Activated gamma-delta T cell treated with anti-CD3 and anti-CD28 coated beads, Interleukin-2, amount 50 U/mL, for 16 hours (primary cell): ENCODE results near the gene DDX39B.
"Not testable (repeated sequence)": the region's sequence is repeated elsewhere in the genome, so short reads cannot be mapped to it uniquely, and the experiment has no call there.

Experiments used
- DNase-seq: peaks from one replicate; pipeline ENCODE4 v3.0.0-alpha.2; 2020; ENCODE audit warnings: low read depth

The DDX39B gene

DNA sequence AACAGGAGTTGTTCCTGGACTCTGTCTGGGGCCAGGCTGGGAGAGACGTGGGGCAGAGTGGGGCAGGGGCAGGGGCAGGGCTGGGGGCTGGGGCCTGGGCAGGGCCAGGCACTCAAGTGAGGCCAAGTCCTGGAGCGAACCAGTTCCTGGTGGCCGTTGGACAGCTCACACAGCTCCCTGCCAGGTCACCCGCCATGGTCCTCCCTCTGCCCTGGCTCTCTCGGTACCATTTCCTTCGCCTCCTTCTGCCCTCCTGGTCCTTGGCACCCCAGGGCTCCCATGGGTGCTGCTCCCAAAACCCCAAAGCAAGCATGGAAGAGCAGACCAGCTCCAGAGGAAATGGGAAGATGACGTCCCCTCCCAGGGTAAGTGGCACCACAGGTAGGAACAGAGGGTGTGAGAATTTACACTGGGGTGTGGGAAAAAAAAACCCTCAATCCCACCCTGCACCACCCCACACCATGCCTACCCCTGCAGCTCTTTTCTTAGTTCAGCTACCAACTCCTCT, 12.9 kb downstream of the DDX39B start, which contains the start of gene MCCD1:
TSS of gene MCCD1 (plus strand) at position 142 of the 508 bp plus-strand sequence. CDS start at position 195, 53 bp downstream.
- DNase-seq, result no peak

DNA sequence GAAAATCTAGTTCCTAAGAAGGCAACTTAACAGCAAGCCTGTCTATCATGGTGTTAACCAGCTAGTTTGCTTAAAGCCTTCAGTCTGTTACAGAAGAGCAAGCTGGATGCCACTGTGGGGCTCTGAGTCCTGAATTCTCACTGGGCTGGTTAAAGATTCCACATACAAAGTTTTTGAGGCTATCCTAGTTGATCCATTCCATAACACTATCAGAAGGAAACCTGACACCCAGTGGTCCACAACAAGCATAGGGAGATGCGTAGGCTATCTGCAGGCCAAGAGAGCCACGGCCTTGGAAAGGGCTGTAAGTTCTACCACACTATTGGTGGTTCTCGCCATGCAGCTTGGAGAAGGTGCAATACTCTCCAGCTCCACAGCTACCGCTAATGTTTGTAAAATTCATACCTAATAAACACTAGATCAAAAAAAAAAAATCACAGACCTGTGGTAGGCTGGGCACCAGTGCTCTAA, 13.5 kb downstream of the DDX39B start:
- DNase-seq, result no peak

DNA sequence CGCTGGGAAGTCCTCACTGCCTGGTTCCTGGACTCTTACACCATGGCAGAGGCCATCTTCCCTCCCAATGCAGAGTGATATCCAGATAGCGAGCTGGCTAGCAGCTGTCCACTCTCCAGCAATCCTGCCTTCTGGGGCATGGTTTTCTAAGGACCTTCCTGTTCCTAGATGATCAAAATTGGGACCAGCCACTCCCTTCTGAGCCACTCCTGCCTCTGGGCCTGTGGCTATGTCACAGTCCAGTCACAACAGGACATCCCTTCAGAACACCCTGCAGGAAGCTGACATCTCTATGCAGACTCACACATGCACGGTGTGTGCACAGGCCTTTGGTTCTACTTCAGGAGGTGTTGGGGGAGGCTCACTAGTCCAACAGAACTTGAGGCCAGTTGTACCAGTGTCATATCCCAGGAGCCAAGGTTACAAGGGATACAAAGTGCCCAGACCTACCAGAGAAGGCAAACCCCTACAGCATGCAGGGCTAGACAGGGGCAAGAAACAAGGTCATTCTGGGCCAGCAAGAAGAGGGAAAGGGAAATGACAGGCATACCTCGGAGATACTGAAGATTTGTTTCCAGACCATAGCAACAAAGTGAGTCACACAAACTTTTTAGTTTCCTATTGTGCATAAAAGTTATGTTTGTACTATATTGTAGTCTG, 15.7 kb downstream of the DDX39B start:
- DNase-seq, result no peak

DNA sequence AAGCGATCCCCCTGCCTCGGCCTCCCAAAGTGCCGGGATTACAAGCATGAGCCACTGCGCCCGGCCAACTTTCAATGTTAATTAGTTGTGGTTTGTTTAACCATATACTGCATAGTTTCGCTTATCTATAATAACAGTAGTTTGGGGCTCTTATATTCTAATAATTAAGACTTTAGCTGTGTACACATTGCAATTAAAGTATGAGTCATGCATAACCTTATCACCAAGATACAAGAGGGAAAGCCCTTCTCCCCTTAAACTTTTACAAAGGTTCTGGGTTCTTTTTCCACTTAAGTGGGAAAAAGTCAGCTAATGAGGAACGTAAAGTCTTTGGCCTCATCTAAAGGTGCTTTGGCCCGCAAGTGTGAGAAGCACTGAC, 16.3 kb downstream of the DDX39B start:
- no peak for DNase-seq

DNA sequence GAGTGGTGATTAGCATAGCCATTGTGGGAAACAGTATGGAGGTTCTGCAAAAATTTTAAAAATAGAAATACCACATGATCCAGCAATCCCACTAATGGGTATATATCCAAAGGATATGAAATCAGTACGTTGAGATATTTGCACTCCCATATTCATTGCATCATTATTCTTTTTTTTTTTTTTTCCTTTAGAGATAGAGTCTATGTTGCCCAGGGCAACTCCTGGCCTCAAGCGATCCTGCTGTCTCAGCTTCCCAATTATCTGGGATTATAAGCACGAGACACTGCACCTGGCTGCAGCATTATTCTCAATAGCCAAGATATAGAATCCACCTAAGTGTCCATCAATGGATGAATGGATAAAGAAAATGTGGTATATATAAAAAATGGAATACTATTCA, 20.0 kb downstream of the DDX39B start:
- DNase-seq, result no peak

- no peak for DNase-seq
Measured at GRCh38 chr6:31513456-31514165, 28.2 kb downstream of the DDX39B start.

DNA sequence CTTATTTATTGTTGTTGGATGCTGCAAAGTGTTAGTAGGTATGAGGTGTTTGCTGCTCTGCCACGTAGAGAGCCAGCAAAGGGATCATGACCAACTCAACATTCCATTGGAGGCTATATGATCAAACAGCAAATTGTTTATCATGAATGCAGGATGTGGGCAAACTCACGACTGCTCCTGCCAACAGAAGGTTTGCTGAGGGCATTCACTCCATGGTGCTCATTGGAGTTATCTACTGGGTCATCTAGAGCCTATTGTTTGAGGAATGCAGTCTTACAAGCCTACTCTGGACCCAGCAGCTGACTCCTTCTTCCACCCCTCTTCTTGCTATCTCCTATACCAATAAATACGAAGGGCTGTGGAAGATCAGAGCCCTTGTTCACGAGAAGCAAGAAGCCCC, 31.8 kb downstream of the DDX39B start:
- no peak for DNase-seq

DNA sequence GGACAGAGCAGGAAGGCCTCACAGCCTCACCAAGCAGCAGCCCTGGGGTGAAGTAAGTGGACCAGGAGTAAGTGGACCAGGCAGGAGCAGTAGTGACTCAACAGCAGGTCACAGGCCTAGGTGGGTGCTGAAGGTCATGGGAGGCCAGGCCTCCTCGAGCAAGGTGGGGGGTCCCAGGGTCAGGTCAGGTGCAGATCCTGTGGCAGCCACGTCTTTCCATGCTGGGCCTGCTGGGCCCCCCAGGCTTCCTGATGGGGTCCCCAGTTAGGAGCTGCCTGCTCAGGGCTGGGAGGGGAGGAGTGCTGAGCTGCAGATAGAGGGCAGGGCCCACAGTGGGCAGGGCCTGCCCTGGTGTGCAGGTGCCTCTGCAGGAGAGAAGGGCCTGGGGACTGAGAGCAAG, 32.8 kb downstream of the DDX39B start:
- DNase-seq, result not testable (repeated sequence)

- no peak for DNase-seq
Measured at GRCh38 chr6:31502586-31502985, 39.2 kb downstream of the DDX39B start.

DNA sequence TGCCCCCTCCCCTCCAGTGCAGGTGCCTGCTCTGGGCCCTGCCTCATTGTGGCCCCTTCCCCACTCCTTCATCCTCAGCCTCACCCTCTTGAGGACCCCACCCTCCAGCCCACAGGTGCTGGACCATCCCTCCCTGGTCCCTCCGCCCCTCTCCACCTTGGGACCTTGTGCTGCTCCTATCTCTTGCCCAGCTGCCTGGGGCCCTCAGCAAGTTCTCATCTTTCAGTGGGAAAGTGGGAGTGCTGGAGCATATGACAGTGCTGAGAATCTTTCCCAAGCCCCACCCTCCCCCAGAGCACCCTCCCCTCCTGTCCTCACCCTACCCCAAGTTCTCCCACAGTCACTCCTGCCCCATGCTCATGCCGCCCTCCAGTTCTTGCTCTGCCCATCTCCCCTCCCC, 42.2 kb downstream of the DDX39B start:
- not testable (repeated sequence) for DNase-seq

- DNase-seq, result no peak
Measured at GRCh38 chr6:31498748-31499147, 43.1 kb downstream of the DDX39B start.

DNA sequence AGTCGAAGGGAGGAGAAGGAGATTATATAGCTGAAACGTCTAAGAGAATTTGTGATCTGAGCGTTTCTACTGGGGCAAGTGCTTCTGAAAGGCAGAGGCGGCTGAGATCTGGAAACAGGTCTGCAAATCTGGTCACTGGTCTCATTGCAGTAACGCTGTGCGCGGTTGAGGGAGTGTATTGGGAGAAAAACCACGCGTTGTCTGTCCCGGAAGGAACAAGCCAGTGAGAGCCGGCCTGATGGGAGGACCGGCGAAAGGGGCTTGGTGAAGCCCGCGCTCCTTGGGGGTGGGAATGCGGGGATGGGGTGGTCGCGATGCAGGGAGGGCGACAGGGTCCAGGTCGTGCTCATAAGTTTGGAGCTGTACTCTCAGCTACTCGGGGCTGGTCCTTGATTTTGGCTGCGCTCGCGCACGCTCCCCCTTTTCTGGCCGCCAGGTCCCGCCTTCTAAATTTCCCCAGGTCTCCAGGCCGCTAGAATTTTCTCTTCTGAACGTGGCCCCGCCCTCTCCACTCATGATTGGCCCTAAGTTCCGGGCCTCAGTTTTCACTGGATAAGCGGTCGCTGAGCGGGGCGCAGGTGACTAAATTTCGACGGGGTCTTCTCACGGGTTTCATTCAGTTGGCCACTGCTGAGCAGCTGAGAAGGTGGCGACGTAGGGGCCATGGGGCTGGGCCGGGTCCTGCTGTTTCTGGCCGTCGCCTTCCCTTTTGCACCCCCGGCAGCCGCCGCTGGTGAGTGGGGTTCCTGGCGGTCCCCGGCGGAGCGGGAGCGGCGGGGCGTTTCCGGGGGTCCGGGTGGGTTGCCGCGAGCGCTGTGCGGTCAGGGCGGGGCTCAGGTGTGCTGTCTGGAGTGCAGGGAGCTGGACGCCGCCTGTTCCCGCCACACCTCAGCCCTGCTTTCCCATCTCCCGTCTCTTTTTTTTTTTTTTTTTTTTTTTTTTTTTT, 44.0 kb downstream of the DDX39B start, which contains the start of gene MICB:
TSS of gene MICB (plus strand) at position 615 of the 946 bp plus-strand sequence. CDS start at position 664, 49 bp downstream.
- DNase-seq, result peak; percentile 80

DNA sequence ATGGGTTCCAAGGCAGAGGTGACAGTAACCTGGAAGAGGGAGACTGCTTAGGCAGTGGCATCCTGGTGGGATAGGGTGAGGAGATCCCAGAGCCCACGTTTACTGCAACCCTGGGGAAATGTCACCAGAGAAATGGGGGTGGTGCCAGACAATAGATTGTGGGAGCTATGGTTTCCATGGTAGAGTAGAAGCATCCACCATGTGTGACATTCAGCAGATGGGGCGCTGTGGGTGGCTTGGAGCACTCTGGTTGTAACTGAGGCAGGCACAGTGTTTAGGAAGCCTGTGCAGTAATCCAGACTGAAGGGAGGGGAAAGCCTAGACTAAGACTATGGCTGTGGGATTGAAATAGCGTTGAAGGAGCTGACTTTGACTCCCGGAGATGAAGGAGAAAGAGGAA, 45.0 kb downstream of the DDX39B start:
- DNase-seq, result not testable (repeated sequence)

GRCh38 chr6:31495580-31495979, 46.2 kb downstream of the DDX39B start:
- no peak for DNase-seq

DNA sequence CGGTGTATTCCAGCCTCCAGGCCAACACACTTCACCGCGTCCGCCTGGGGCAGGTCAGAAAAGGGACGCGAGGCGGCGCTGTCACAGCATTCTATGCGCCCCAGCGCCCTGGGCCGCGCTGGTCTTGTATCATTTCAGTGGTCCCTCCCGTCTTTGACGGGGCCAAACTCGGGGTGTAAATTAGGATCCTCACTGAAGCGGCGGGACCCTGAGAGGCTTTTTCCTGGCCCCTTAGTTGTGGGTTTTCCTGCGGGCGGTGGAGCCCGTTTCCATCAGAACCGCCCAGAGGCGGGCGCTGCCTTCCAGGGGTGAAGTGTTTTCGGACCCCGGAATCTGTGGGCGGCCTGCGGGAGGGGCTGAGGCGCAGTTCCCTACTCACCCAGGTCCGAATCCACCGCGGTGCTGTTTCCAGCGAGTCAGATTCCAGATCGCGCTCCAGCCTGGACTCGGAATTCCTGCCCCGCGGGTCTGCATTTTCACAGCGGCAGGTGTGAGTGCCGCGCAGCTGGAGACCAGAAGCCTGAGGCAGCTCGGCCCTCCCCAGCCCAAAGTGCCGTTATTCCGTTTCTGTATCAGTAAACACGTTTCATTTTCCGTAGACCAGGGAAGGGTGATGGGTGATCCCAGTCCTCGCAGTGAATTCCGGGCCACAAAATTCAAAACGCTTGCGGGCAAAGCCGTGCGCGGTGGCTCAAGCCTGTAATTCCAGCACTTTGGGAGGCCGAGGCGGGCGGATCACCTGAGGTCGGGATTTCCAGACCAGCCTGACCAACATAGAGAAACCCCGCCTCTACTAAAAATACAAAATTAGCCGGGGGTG, 47.7 kb downstream of the DDX39B start:
- peak; percentile 68 for DNase-seq

- DNase-seq, result not testable (repeated sequence)
Measured at GRCh38 chr6:31493550-31493874, 48.3 kb downstream of the DDX39B start.

- DNase-seq, result no peak
Measured at GRCh38 chr6:31490115-31490873, 51.5 kb downstream of the DDX39B start.

GRCh38 chr6:31489086-31489485, 52.7 kb downstream of the DDX39B start:
- no peak for DNase-seq

DNA sequence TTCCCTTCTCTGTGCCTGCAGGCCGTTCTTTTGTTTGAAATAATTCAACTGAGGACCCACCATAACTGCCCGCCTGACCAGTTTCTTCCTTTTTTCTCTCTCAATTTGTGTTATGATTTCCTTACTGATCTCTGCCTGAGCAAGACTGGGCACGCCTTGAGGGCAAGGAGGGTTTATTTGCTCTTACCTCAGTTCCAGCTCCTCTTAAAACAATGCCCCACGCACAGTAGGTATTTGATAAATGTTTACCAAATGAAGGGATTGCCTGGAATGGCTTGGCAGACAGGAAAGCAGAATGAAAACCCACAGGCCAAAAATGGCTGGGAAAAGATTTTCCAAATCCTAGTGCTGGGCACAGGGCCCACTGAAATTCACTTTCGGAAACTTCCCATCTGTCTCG, 54.1 kb downstream of the DDX39B start:
- not testable (repeated sequence) for DNase-seq

GRCh38 chr6:31486065-31486837, 55.6 kb downstream of the DDX39B start:
- DNase-seq, result not testable (repeated sequence)
